HG03066 (cell line): ENCODE results near the gene CRYBG3.

Experiments used
- ATAC-seq: cut with Tn5 transposase; IDR thresholded peaks from one replicate; pipeline ENCODE4 v1.9.1; 2021; ENCODE audit warnings: low read depth; ENCODE audit not compliant: unreplicated experiment

The CRYBG3 gene

GRCh38 chr3:97821774-97822358, at the start of gene CRYBG3:
Gene CRYBG3 (plus strand): TSS chr3:97822011. CDS start chr3:97822207, 196 bp downstream.
- ATAC-seq: peak; percentile 95

- ATAC-seq: no peak
These were observed 48.9 kb upstream of the CRYBG3 start for GRCh38 chr3:97772926-97773325.

GRCh38 chr3:97778152-97778551, 43.7 kb upstream of the CRYBG3 start:
- no peak for ATAC-seq

- no peak for ATAC-seq
These were observed 28.3 kb upstream of the CRYBG3 start for GRCh38 chr3:97793420-97794019.

- ATAC-seq: no peak
These were observed 25.9 kb upstream of the CRYBG3 start for GRCh38 chr3:97795951-97796350.

GRCh38 chr3:97804471-97804870, 17.3 kb upstream of the CRYBG3 start:
- ATAC-seq: no peak

GRCh38 chr3:97810779-97811390, 10.9 kb upstream of the CRYBG3 start:
- ATAC-seq: no peak

- no peak for ATAC-seq
These were observed 6.5 kb upstream of the CRYBG3 start for GRCh38 chr3:97815149-97815917.

- no peak for ATAC-seq
These were observed 5.0 kb upstream of the CRYBG3 start for GRCh38 chr3:97816811-97817210.

- no peak for ATAC-seq
These were observed 3.8 kb upstream of the CRYBG3 start for GRCh38 chr3:97817965-97818364.

GRCh38 chr3:97820780-97821179, 1.0 kb upstream of the CRYBG3 start:
- no peak for ATAC-seq

- ATAC-seq: peak; percentile 42
These were observed 481 bp upstream of the CRYBG3 start for GRCh38 chr3:97821287-97821773.

- peak; percentile 26 for ATAC-seq
These were observed 556 bp downstream of the CRYBG3 start for GRCh38 chr3:97822359-97822775.

GRCh38 chr3:97823046-97824004, 1.5 kb downstream of the CRYBG3 start:
- no peak for ATAC-seq

- no peak for ATAC-seq
These were observed 3.3 kb downstream of the CRYBG3 start for GRCh38 chr3:97825101-97825500.

GRCh38 chr3:97827741-97828471, 6.1 kb downstream of the CRYBG3 start:
- ATAC-seq: no peak

GRCh38 chr3:97829198-97829597, 7.4 kb downstream of the CRYBG3 start:
- no peak for ATAC-seq

- no peak for ATAC-seq
These were observed 8.8 kb downstream of the CRYBG3 start for GRCh38 chr3:97830638-97831037.

- ATAC-seq: no peak
These were observed 9.3 kb downstream of the CRYBG3 start for GRCh38 chr3:97831140-97831539.
